HL-60/S4 (cell line): Measurements from ENCODE around the gene SORBS2.

ENCODE experiments used
- in situ Hi-C: fragments of 300-500 bp; cut with MboI; formaldehyde crosslinking; loops from 2 replicates; pipeline ENCODE4 v1.14.3; 2022; ENCODE audit warnings: low sequenced_read_pairs

The SORBS2 gene

GRCh38 chr4:185536411-185536709, 275.6 kb downstream of the SORBS2 start:
- in situ Hi-C loops: no loop called here

GRCh38 chr4:185535612-185536410, 276.2 kb downstream of the SORBS2 start:
- in situ Hi-C loops: no loop called here
